HFF-Myc (cell line): ENCODE results near the gene GSG1L.

Experiments
- DNase-seq: peaks from one replicate; pipeline ENCODE4 v3.0.0-alpha.2; 2011; ENCODE audit warnings: low read depth; ENCODE audit errors: extremely low read depth
- H3K4me3 ChIP-seq: replicated peaks from 2 replicates; pipeline ENCODE4 v1.5.1; 2011; ENCODE audit warnings: low read depth, mild to moderate bottlenecking, control low read depth, low read length
- CTCF ChIP-seq: IDR thresholded peaks from 2 replicates; pipeline ENCODE4 v1.5.1; 2012; ENCODE audit warnings: mild to moderate bottlenecking, low read depth, low read length, control low read depth; ENCODE audit errors: missing control alignments

GSG1L gene

GRCh38 chr16:27790546-27791403, 272.7 kb downstream of the GSG1L start:
- no peak for TF ChIP-seq CTCF
- no peak overlapping the region for H3K4me3 ChIP-seq
- no peak for DNase-seq

GRCh38 chr16:27789595-27790241, 273.8 kb downstream of the GSG1L start:
- no peak for TF ChIP-seq CTCF
- no peak for DNase-seq
- H3K4me3 ChIP-seq = no peak overlapping the region

GRCh38 chr16:27789150-27789549, 274.4 kb downstream of the GSG1L start:
- no peak for DNase-seq
- TF ChIP-seq CTCF = no peak
- H3K4me3 ChIP-seq = no peak overlapping the region

- no peak for DNase-seq
- TF ChIP-seq CTCF = no peak
- H3K4me3 ChIP-seq = no peak overlapping the region
Observed at GRCh38 chr16:27787665-27788064, 275.8 kb downstream of the GSG1L start.

- no peak overlapping the region for H3K4me3 ChIP-seq
- DNase-seq = no peak
- TF ChIP-seq CTCF = no peak
Observed at GRCh38 chr16:27786923-27787625, 276.4 kb downstream of the GSG1L start.

- no peak for TF ChIP-seq CTCF
- DNase-seq = no peak
- no peak overlapping the region for H3K4me3 ChIP-seq
Observed at GRCh38 chr16:27786221-27786922, 277.1 kb downstream of the GSG1L start.
